ENCODE measurements around the gene TRIM33. TPM values are rescaled to one million over a fixed set of nuclear protein-coding genes. Genes with fewer than 3 reads are reported as not detected.

TRIM33 gene
- polyA plus RNA-seq, 1 donor (not counting 4 experiments of a cell fraction or from before 2014, with no cell fraction given) = 26.4 TPM

- Histone ChIP-seq H3K9ac (ENCODE audit: control insufficient read depth, extremely low read depth, insufficient read depth, low read length) (no peak overlapping the region), H3K4me1 (ENCODE audit: control insufficient read depth, extremely low read depth, insufficient read depth, low read length) (no peaks in the 10 kb centered on the region), H3K9me1 (ENCODE audit: control insufficient read depth, extremely low read depth, insufficient read depth, low read length) (no peaks in the 10 kb centered on the region), H3K4me3 (ENCODE audit: control insufficient read depth in 2 of 3, extremely low read depth in 1 of 3, insufficient read depth in 2 of 3, low read depth in 1 of 3, low read length in 3 of 3) (no peak overlapping the region), H3K27ac (ENCODE audit: control insufficient read depth, insufficient read depth, low read length) (no peak overlapping the region), H3K79me2 (ENCODE audit: control insufficient read depth, insufficient read depth, low read length) (peaks cover 89% of the 10 kb centered on the region), H3K27me3 (ENCODE audit: control insufficient read depth, extremely low read depth, insufficient read depth, low read length) (no peaks in the 10 kb centered on the region), H3K4me2 (ENCODE audit: control insufficient read depth, extremely low read depth, insufficient read depth, low read depth, low read length) (no peak overlapping the region), H4K20me1 (ENCODE audit: control insufficient read depth, extremely low read depth, insufficient read depth, low read length) (peaks cover 2% of the 10 kb centered on the region), H3K9me3 (ENCODE audit: control insufficient read depth, low read depth, low read length) (no peaks in the 10 kb centered on the region), H3K36me3 (ENCODE audit: control insufficient read depth in 2 of 2, extremely low read depth in 1 of 2, insufficient read depth in 2 of 2, low read length in 2 of 2) (no peaks in the 10 kb centered on the region), H2AFZ (ENCODE audit: control insufficient read depth, low read length) (no peak overlapping the region)
- TF ChIP-seq CTCF (optimal IDR thresholded peaks at IDR 0.05 in 1 of 3, IDR thresholded peaks at IDR 0.05 in 1 of 3, conservative IDR thresholded peaks at IDR 0.05 in 1 of 3; ENCODE audit: extremely low read depth in 1 of 3, insufficient read depth in 2 of 3, low read length in 3 of 3) = no peak
- no peak for TF ChIP-seq EZH2 (IDR thresholded peaks at IDR 0.05; ENCODE audit: low read length)
- dilution Hi-C loops (cut with MboI; ENCODE audit: extremely low pct_ligation_motif_present, low sequenced_read_pairs) = no loop called here
- FAIRE-seq = no peak
- DNase-seq (ENCODE audit: low read depth, low spot score) = no peak
Observed at GRCh38 chr1:114488739-114489138, 22.3 kb downstream of the TRIM33 start.

GRCh38 chr1:114485286-114485685, 25.7 kb downstream of the TRIM33 start:
- FAIRE-seq (no peak), DNase-seq (ENCODE audit: low read depth, low spot score) (no peak)
- Histone ChIP-seq H3K9me3 (ENCODE audit: control insufficient read depth, low read depth, low read length) (no peaks in the 10 kb centered on the region), H3K4me1 (ENCODE audit: control insufficient read depth, extremely low read depth, insufficient read depth, low read length) (no peaks in the 10 kb centered on the region), H3K27ac (ENCODE audit: control insufficient read depth, insufficient read depth, low read length) (no peak overlapping the region), H3K79me2 (ENCODE audit: control insufficient read depth, insufficient read depth, low read length) (peaks cover 80% of the 10 kb centered on the region), H3K4me3 (ENCODE audit: control insufficient read depth in 2 of 3, extremely low read depth in 1 of 3, insufficient read depth in 2 of 3, low read depth in 1 of 3, low read length in 3 of 3) (no peak overlapping the region), H2AFZ (ENCODE audit: control insufficient read depth, low read length) (no peak overlapping the region), H4K20me1 (ENCODE audit: control insufficient read depth, extremely low read depth, insufficient read depth, low read length) (no peaks in the 10 kb centered on the region), H3K36me3 (ENCODE audit: control insufficient read depth in 2 of 2, extremely low read depth in 1 of 2, insufficient read depth in 2 of 2, low read length in 2 of 2) (no peaks in the 10 kb centered on the region), H3K9ac (ENCODE audit: control insufficient read depth, extremely low read depth, insufficient read depth, low read length) (no peak overlapping the region), H3K9me1 (ENCODE audit: control insufficient read depth, extremely low read depth, insufficient read depth, low read length) (no peaks in the 10 kb centered on the region), H3K4me2 (ENCODE audit: control insufficient read depth, extremely low read depth, insufficient read depth, low read depth, low read length) (no peak overlapping the region), H3K27me3 (ENCODE audit: control insufficient read depth, extremely low read depth, insufficient read depth, low read length) (no peaks in the 10 kb centered on the region)
- dilution Hi-C loops (cut with MboI; ENCODE audit: extremely low pct_ligation_motif_present, low sequenced_read_pairs) = no loop called here
- TF ChIP-seq CTCF (optimal IDR thresholded peaks at IDR 0.05 in 1 of 3, IDR thresholded peaks at IDR 0.05 in 1 of 3, conservative IDR thresholded peaks at IDR 0.05 in 1 of 3; ENCODE audit: extremely low read depth in 1 of 3, insufficient read depth in 2 of 3, low read length in 3 of 3) = no peak
- no peak for TF ChIP-seq EZH2 (IDR thresholded peaks at IDR 0.05; ENCODE audit: low read length)
